K562 (cell line): ENCODE measurements around the gene C11orf52. TPM values are rescaled to one million over a fixed set of nuclear protein-coding genes. Genes with fewer than 3 reads are reported as not detected.
A peak's percentile ranks its signal among the peaks of the same experiment; 100 is the strongest.

Experiments used
- CAMTA2 ChIP-seq: fragments of 250-450 bp; sonication (Bioruptor Pico); conservative IDR thresholded peaks from 2 replicates; pipeline ENCODE4 v1.5.1; 2022
- DMBX1 ChIP-seq: fragments of 250-450 bp; sonication (Bioruptor Pico); IDR thresholded peaks from 2 replicates; pipeline ENCODE4 v1.8.0; 2022; ENCODE audit warnings: inconsistent platforms, mild to moderate bottlenecking, moderate library complexity, borderline replicate concordance
- E2F8 ChIP-seq: fragments of 450-650 bp; IDR thresholded peaks from 2 replicates; pipeline ENCODE4 v1.7.1; 2018; ENCODE audit warnings: mild to moderate bottlenecking, low read depth; ENCODE audit not compliant: partially characterized antibody
- FOXO4 ChIP-seq: fragments of 450-650 bp; formaldehyde crosslinking; IDR thresholded peaks from 2 replicates; pipeline ENCODE4 v1.4.0; 2020; ENCODE audit warnings: mild to moderate bottlenecking, moderate library complexity
- HOXB6 ChIP-seq: fragments of 250-450 bp; sonication (Bioruptor Pico); IDR thresholded peaks from 2 replicates; pipeline ENCODE4 v1.5.1; 2022; ENCODE audit warnings: mild to moderate bottlenecking, borderline replicate concordance
- MXI1 ChIP-seq: IDR thresholded peaks from 2 replicates; pipeline ENCODE4 v1.6.1; 2011; ENCODE audit warnings: low read depth, mild to moderate bottlenecking, improper control_type of control experiment, low read length
- NCOA6 ChIP-seq: fragments of 450-650 bp; IDR thresholded peaks from 2 replicates; pipeline ENCODE4 v1.6.1; 2017; ENCODE audit warnings: mild to moderate bottlenecking
- PHF8 ChIP-seq: fragments of 200-600 bp; sonication (generic); IDR thresholded peaks from 2 replicates; pipeline ENCODE4 v1.6.1; 2012; ENCODE audit warnings: mixed run types, mild to moderate bottlenecking, inconsistent platforms, low read length, moderate library complexity, borderline replicate concordance
- POU5F1 ChIP-seq: fragments of 150-350 bp; IDR thresholded peaks from 2 replicates; pipeline ENCODE4 v1.6.1; 2014; ENCODE audit warnings: borderline replicate concordance, low read length, low read depth, mild to moderate bottlenecking; ENCODE audit not compliant: partially characterized antibody
- ZNF324 ChIP-seq: fragments of 250-450 bp; sonication (Bioruptor Pico); IDR thresholded peaks from 2 replicates; pipeline ENCODE4 v1.4.0; 2020; ENCODE audit warnings: mild to moderate bottlenecking
- ZNF408 ChIP-seq: fragments of 250-450 bp; sonication (Bioruptor Pico); IDR thresholded peaks from 2 replicates; pipeline ENCODE4 v1.4.0; 2020; ENCODE audit warnings: low read depth, mild to moderate bottlenecking, moderate library complexity
- ZNF57 ChIP-seq: fragments of 450-650 bp; formaldehyde crosslinking; IDR thresholded peaks from 2 replicates; pipeline ENCODE4 v1.4.0; 2020; ENCODE audit warnings: mild to moderate bottlenecking, moderate library complexity
- ZNF766 ChIP-seq: fragments of 200-800 bp; sonication (Bioruptor generic); conservative IDR thresholded peaks from 2 replicates; pipeline ENCODE4 v1.6.1; 2016; ENCODE audit warnings: missing genetic modification characterization, missing compliant biosample characterization
- polyA plus RNA-seq, 8 experiments: library from polyadenylated mRNA; depleted of rRNA in 4 of 8; stranded (reverse) in 5 of 8; unstranded in 3 of 8; fragments of >200 nt; fragmentation: Nextera tagmentation in 2 of 8; fragmentation: Illumina TruSeq in 1 of 8; extraction: Ambion mirVana in 2 of 8; extraction: Trizol in 1 of 8; gene quantifications; 2 replicates each; pipeline versions ENCODE4 v1.2.1 to v1.2.3, GENCODE V29; 2011 to 2014; ENCODE audit warnings: inconsistent platforms in 1 of 8, missing spikeins in 1 of 8
- total RNA-seq, 7 experiments: library from RNA; depleted of rRNA in 6 of 7; stranded (reverse); fragments of >200 nt in 6 of 7; fragmentation: Illumina TruSeq in 2 of 7; extraction: Trizol in 2 of 7; gene quantifications; 2 replicates each; pipeline versions ENCODE4 v1.2.1 to v1.2.3, GENCODE V29; 2011 to 2021; ENCODE audit warnings: low replicate concordance in 1 of 7
- TF ChIP-seq, protein P1 (sequence below): sonication (generic); formaldehyde crosslinking; IDR thresholded peaks from 2 replicates; pipeline ENCODE4 v1.8.0; 2022; ENCODE audit warnings: mild to moderate bottlenecking, missing genetic modification reagents
- TF ChIP-seq, protein P2 (sequence below): fragments of 450-650 bp; IDR thresholded peaks from 2 replicates; pipeline ENCODE4 v1.6.1; 2016; ENCODE audit warnings: low read depth, mild to moderate bottlenecking, moderate library complexity
- TF ChIP-seq, protein P3 (sequence below): sonication (generic); formaldehyde crosslinking; IDR thresholded peaks from 2 replicates; pipeline ENCODE4 v1.5.0; 2020; ENCODE audit warnings: missing genetic modification reagents

The C11orf52 gene
- total and polyA plus RNA-seq, 9 of the 15 experiments (the other 6 are each of a cell fraction or from before 2014, with no cell fraction given), result 0.29 to 2.9 (median 1.0) TPM

GRCh38 chr11:111926505-111927391 is 8.0 kb downstream of the C11orf52 start (continued):
- TF ChIP-seq, protein P1, sequence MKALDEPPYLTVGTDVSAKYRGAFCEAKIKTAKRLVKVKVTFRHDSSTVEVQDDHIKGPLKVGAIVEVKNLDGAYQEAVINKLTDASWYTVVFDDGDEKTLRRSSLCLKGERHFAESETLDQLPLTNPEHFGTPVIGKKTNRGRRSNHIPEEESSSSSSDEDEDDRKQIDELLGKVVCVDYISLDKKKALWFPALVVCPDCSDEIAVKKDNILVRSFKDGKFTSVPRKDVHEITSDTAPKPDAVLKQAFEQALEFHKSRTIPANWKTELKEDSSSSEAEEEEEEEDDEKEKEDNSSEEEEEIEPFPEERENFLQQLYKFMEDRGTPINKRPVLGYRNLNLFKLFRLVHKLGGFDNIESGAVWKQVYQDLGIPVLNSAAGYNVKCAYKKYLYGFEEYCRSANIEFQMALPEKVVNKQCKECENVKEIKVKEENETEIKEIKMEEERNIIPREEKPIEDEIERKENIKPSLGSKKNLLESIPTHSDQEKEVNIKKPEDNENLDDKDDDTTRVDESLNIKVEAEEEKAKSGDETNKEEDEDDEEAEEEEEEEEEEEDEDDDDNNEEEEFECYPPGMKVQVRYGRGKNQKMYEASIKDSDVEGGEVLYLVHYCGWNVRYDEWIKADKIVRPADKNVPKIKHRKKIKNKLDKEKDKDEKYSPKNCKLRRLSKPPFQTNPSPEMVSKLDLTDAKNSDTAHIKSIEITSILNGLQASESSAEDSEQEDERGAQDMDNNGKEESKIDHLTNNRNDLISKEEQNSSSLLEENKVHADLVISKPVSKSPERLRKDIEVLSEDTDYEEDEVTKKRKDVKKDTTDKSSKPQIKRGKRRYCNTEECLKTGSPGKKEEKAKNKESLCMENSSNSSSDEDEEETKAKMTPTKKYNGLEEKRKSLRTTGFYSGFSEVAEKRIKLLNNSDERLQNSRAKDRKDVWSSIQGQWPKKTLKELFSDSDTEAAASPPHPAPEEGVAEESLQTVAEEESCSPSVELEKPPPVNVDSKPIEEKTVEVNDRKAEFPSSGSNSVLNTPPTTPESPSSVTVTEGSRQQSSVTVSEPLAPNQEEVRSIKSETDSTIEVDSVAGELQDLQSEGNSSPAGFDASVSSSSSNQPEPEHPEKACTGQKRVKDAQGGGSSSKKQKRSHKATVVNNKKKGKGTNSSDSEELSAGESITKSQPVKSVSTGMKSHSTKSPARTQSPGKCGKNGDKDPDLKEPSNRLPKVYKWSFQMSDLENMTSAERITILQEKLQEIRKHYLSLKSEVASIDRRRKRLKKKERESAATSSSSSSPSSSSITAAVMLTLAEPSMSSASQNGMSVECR (CRISPR knock-in tag), result 0 out of 2 replicates have a peak, but pooled peaks have one; percentile 10
- TF ChIP-seq ZNF57 (CRISPR knock-in tag) (no peak), ZNF408 (no peak), ZNF766 (CRISPR knock-in tag) (no peak), E2F8 (no peak), DMBX1 (peak; percentile 73), MXI1 (peak; percentile 73), POU5F1 (no peak), NCOA6 (no peak), FOXO4 (CRISPR knock-in tag) (no peak), ZNF324 (no peak), HOXB6 (CRISPR knock-in tag) (no peak), PHF8 (peak; percentile 85), CAMTA2 (CRISPR knock-in tag) (no peak)
- TF ChIP-seq, protein P2, sequence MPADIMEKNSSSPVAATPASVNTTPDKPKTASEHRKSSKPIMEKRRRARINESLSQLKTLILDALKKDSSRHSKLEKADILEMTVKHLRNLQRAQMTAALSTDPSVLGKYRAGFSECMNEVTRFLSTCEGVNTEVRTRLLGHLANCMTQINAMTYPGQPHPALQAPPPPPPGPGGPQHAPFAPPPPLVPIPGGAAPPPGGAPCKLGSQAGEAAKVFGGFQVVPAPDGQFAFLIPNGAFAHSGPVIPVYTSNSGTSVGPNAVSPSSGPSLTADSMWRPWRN, result 0 out of 2 replicates have a peak, but pooled peaks have one; percentile 12
- TF ChIP-seq, protein P3, sequence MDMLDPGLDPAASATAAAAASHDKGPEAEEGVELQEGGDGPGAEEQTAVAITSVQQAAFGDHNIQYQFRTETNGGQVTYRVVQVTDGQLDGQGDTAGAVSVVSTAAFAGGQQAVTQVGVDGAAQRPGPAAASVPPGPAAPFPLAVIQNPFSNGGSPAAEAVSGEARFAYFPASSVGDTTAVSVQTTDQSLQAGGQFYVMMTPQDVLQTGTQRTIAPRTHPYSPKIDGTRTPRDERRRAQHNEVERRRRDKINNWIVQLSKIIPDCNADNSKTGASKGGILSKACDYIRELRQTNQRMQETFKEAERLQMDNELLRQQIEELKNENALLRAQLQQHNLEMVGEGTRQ (CRISPR knock-in tag), result no peak
